SW 1271 (cell line): ENCODE measurements around the gene TBXA2R.
A peak's percentile ranks its signal among the peaks of the same experiment; 100 is the strongest.
"Not testable (repeated sequence)": the region's sequence is repeated elsewhere in the genome, so short reads cannot be mapped to it uniquely, and the experiment has no call there.

Experiments
- DNase-seq, 2 experiments: peaks; one replicate each; lab custom pipeline; 2025; lab: John Stamatoyannopoulos, UW

The TBXA2R gene

DNA sequence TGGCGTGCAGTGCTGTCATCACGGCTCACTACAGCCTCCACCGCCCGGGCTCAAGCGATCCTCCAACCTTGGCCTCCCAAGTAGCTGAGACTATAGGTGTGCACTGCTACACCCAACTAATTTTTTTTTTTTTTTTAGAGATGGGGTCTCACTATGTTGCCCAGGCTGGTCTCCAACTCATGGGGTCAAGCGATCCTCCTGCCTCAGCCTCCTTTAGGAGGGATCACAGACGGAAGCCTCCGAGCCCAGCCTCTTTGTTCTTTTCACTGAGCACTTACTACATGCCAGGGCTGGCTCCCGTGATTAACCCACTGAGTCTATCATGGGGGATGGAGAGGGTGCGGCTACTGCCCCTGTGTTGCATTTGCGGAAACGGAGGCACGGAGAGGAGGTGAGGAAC, 32.8 kb upstream of the TBXA2R start:
- no peak for DNase-seq

DNA sequence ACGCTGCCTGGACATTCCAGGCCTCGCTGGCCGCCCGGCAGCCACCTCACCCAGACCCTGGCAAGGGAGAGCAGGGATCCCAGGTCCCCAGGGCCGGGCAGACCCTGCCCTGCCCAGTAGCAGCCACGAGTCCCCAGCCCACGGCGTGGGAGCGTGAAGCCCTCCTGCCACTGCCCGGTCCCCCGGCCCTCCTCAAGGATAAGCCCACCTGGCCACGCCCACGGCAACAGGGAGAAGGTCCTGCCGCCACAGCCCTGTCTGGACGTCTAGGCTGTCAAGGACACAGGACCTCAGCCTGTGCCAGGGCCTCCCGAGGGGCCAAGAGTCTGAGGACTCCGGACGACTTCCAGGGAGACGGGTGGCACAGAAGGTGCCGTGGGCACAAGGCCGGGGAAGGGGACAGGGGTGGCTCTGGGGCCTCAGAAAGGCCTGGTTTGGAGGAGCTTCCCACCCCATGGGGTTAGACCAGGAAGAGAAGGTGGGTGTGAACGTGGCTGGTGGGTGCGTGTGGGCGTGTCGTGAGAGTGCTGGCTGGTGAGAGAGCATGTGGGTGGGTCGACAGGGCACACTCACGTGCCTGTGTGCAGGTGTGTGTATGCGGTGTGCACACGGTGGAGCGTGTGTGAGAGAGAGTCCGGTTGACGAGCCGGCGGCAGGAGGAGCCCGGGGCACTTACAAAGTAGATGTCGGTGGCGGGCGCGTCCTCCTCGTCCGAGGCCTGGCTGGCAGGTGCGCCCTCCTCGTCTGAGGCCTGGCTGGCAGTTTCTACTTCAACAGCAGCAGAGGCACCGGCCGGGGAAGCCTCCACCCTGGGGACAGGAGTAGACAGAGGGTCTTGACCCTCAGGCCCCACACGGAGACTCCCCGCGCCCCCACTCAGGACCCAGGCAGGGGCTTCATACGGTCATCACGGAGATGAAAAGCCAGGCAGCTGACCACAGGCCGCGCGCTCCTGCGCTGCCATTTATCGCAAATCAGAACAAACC, 31.8 kb upstream of the TBXA2R start:
- no peak for DNase-seq

DNA sequence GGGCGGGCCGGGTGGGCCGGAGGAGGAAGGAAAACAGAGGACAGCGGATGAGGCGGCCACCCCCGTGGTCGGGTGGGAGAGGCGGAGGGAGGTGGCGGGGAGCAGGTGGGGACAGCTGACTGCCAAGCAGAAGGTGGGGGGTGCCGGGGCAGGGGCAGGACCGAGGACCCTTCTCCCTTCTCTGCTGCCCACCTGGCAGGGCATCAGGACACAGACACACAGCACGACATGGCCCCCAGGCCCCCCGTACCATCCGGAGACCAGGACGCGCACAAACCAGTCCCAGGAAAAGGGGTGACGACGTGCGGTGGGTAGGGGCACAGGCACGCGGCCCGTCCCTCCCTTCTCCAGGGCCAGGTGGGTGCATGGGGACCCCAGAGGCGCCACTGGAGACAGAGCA, 30.9 kb upstream of the TBXA2R start:
- no peak for DNase-seq

- DNase-seq = no peak
Measured at GRCh38 chr19:3636962-3637361, 30.3 kb upstream of the TBXA2R start.

GRCh38 chr19:3636506-3636905, 29.8 kb upstream of the TBXA2R start:
- DNase-seq = no peak

- no peak for DNase-seq
Measured at GRCh38 chr19:3634496-3635045, 27.9 kb upstream of the TBXA2R start.

DNA sequence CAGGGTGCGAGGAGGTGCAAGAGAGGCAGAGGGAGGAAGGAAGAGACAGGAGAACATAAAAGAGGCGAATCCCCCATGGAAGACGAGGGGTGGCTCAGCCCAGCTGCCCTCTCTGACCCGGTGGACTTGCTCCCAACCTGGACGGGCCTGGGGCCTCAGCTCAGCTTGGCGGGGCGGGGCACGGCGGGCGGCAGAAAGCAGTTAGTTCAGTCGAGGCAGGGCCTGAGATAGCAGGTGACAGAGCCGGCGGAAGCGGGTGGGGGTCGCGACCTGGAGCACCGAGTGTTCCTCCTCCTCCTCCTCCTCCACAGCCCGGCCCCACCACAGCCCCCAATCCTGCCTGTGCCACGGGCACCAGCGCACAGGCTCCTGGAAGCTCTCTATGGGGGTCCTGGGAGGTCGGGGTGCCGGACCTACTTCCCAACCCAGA, 26.9 kb upstream of the TBXA2R start:
- no peak for DNase-seq

GRCh38 chr19:3632739-3633558, 26.3 kb upstream of the TBXA2R start:
- no peak for DNase-seq

DNA sequence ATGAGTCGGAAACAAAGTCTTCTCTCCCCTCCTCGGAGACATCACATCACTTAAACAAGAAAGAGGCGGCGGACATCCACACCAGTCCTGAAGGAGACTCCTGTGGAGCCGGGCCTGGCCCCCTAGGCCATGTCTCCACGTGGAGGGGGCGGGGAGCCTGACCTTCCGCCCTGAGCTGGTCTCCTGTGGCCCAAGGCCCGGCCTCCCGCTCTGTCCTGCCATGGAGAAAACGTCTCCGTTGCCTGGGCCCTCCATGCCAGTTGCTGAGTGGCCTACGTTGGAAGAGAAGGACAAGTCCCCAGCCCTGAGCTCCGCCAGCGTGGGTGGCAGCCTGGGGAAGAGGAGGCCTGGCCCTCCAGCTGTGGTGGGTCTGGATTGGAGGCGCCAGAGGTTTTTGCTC, 25.4 kb upstream of the TBXA2R start:
- no peak for DNase-seq

GRCh38 chr19:3631053-3631861, 24.6 kb upstream of the TBXA2R start:
- DNase-seq = no peak

DNA sequence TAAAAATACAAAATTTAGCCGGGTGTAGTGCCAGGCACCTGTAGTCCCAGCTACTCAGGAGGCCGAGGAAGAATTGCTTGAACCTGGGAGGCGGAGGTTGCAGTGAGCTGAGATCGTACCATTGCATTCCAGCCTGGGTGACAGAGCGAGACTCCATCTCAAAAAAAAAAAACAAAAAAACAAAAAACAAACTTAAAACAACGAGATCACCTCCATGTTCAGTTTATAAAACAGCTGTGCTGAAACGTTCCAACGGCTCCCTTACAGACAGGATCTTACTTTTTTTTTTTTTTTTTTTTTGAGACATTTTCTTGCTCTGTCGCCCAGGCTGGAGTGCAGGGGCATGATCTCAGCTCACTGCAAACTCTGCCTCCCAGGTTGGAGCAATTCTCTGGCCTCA, 22.1 kb upstream of the TBXA2R start:
- DNase-seq = not testable (repeated sequence)

- no peak for DNase-seq
Measured at GRCh38 chr19:3627351-3627723, 20.7 kb upstream of the TBXA2R start.

GRCh38 chr19:3626473-3627350, 20.0 kb upstream of the TBXA2R start, which contains the start of gene CACTIN:
Gene CACTIN, minus strand, starts transcription at chr19:3626790. Its CDS starts 28 bp downstream, at chr19:3626762.
- peak; percentile 96 for DNase-seq

DNA sequence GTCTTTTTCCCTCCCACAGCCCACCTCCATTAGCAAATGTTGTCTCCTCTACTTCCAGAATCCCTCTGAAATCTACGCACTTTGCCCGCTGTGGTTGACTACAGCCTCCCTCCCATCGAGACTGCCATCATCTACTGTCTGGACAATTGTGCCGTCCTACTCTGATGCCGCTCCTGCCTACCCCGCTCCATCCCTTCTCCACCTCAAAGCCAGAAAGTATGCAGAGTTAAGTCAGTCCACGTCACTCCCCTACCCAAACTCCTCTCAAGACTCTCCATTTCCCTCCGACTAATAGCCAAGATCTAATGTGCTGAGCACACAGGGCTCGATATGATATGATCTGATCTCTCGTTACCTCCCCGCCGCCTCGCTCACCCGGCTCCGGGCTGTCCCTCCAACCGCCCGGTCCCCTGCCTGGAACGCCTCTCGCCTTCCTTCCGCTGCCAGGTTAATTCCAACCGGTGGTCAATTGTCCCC, 19.4 kb upstream of the TBXA2R start:
- no peak for DNase-seq

DNA sequence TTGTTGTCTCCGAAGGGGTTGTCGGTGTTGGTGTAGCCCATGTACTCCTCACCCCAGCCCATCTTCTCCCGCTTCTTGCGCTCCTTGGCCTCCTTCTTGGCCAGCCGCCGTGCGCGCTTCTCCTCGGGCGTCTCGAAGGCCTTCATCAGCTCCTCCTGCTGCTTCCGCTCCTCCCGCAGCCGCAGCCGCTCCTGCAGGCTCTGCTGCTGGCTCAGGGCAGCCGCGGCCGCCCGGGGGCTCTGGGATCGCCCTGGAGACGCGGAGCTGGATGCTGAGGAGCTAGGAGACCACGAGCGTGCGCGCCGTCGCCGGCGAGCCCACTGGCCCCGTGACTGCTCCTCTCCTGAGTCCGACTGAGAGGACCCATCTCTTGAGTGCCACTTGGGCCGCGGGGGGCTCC, 17.0 kb upstream of the TBXA2R start:
- no peak for DNase-seq

- no peak for DNase-seq
Measured at GRCh38 chr19:3622224-3622623, 15.5 kb upstream of the TBXA2R start.

DNA sequence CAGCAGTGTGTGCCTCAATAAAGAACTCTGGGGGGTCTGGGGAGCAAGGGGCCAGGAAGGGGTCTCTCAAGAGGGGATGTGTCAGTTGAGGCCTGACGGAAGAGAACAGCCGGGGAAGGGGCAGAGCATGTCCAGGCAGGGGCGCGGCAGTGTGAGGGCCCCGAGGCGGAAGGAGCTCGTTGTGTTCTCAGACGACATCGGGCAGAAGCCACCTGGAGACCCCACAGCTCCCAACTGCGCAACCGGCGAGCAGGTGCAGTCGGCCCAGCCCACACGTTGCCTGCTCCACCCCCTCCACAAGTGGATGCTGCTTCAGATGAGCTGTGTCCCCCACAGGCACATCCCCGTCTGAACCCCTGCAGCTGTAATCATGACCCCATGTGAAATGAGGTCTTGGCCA, 15.0 kb upstream of the TBXA2R start:
- DNase-seq = no peak

GRCh38 chr19:3620817-3621547, 14.3 kb upstream of the TBXA2R start:
- DNase-seq = no peak

- DNase-seq = no peak
Measured at GRCh38 chr19:3620145-3620816, 13.6 kb upstream of the TBXA2R start.
